ENCODE results near the gene CAMSAP1. TPM values are rescaled to one million over a fixed set of nuclear protein-coding genes. Genes with fewer than 3 reads are reported as not detected.

Gene CAMSAP1
- total and polyA plus RNA-seq, 4 donors, result 41.7 to 58.8 (median 45.0) TPM

DNA sequence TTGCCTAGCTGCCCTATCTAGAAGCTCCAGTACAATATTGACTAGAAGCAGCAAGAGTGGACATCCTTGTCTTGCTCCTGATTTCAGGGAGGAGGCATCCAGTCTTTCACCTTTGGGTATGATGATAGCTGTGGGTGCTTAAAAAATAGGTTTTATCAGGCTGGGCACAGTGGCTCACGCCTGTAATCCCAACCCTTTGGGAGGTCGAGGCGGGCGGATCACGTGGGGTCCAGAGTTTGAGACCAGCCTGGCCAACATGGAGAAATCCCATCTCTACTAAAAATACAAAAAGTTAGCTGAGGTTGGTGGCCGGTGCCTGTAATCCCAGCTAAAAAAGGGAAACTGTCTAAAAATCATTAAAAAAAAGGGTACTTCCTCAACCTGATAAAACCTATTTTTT lies 2.0 kb upstream of the CAMSAP1 start:
- DNase-seq (ENCODE audit: low read depth in 4 of 6, low spot score in 6 of 6), result no peak
- Histone ChIP-seq H3K4me1 (ENCODE audit: control insufficient read depth, insufficient read depth, low read length) (peaks cover 30% of the 10 kb centered on the region), H3K36me3 (ENCODE audit: control insufficient read depth, insufficient read depth, low read length) (peaks cover 33% of the 10 kb centered on the region), H3K4me3 (ENCODE audit: low read depth, low read length) (no peak overlapping the region), H3K27me3 (ENCODE audit: control insufficient read depth, insufficient read depth, low read length) (no peaks in the 10 kb centered on the region), H3K27ac (ENCODE audit: low read depth, low read length) (no peak overlapping the region), H3K9me3 (ENCODE audit: control insufficient read depth, insufficient read depth, low read length) (peaks cover 4% of the 10 kb centered on the region)
- WGBS (ENCODE audit: insufficient coverage), result no CpG with 5 or more reads among the region's 6 CpGs

DNA sequence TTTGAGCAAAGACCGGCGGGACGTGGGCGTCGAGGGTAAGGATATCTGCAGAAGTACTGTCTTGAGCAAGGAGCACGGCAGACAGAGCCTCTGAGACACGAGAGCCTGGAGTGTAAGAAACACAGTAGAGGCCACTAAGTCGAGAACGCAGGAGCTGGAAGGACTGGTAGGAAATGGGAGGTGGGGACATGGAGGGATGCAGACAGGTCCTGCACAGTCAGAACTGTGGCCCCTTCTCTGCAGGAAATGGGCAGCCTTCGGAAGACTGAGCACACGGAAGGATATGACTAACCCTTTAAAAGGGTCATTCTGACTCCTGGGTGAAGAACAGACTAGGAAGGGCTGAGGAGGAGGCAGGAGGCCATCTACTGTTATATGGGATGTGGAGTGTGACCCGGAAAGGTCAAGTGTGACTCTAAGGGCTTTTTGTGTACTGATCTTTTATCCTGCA lies 1.4 kb upstream of the CAMSAP1 start:
- 86% methylated on average over 11 of the region's 12 CpGs for WGBS (ENCODE audit: insufficient coverage)
- H3K36me3 ChIP-seq (ENCODE audit: control insufficient read depth, insufficient read depth, low read length), result peaks cover 34% of the 10 kb centered on the region
- no peaks in the 10 kb centered on the region for H3K27me3 ChIP-seq (ENCODE audit: control insufficient read depth, insufficient read depth, low read length)
- DNase-seq (ENCODE audit: low read depth in 4 of 6, low spot score in 6 of 6), result no peak
- H3K4me1 ChIP-seq (ENCODE audit: control insufficient read depth, insufficient read depth, low read length), result peaks cover 36% of the 10 kb centered on the region
- H3K27ac ChIP-seq (ENCODE audit: low read depth, low read length), result no peak overlapping the region
- H3K9me3 ChIP-seq (ENCODE audit: control insufficient read depth, insufficient read depth, low read length), result peaks cover 4% of the 10 kb centered on the region
- H3K4me3 ChIP-seq (ENCODE audit: low read depth, low read length), result peak overlapping the region; percentile 57

DNA sequence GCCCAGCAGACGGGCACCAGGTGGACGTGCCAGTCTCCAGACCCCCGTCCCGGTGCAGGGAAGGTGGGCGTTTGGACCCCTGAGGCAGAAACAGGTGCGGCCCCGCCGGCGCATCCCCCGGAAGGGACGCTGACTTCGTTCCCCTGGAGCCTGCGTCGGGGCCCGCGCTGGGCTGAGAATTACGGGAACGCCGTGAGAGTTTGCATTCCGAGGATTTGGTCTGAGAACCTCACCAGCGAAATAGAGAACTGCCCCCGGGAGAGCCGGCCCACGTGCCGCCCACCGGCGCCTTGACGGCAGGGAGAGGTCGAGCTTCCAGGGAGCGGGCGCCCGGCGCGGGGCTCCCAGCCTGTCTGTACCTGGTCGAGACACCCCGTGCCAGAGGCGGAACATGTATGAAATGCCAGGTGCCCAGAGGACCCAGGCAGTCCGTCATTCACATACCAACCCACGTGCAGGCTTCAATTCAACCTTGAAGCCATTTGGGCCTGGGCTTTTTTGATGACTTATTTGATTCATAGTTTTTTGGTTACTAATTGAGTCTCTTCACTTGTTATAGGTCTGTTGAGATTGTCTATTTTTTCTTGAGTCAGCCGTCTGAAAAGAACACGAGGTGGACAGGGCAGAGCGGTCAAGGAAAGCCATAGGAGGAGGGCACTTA lies 877 bp upstream of the CAMSAP1 start:
- Histone ChIP-seq H3K4me1 (ENCODE audit: control insufficient read depth, insufficient read depth, low read length) (peaks cover 39% of the 10 kb centered on the region), H3K4me3 (ENCODE audit: low read depth, low read length) (peak overlapping the region; percentile 57), H3K9me3 (ENCODE audit: control insufficient read depth, insufficient read depth, low read length) (peaks cover under 1% of the 10 kb centered on the region), H3K27ac (ENCODE audit: low read depth, low read length) (peak overlapping the region; percentile 15), H3K36me3 (ENCODE audit: control insufficient read depth, insufficient read depth, low read length) (peaks cover 30% of the 10 kb centered on the region), H3K27me3 (ENCODE audit: control insufficient read depth, insufficient read depth, low read length) (no peaks in the 10 kb centered on the region)
- DNase-seq (ENCODE audit: low read depth in 4 of 6, low spot score in 6 of 6), result peak in 1 of 6 donors; percentile 14
- WGBS (ENCODE audit: insufficient coverage), result 10% methylated on average over 37 of the region's 42 CpGs

GRCh38 chr9:135907006-135907430 lies 328 bp downstream of the CAMSAP1 start:
- under 1% methylated on average over 68 of the region's 69 CpGs for WGBS (ENCODE audit: insufficient coverage)
- Histone ChIP-seq H3K4me3 (ENCODE audit: low read depth, low read length) (no peak overlapping the region), H3K4me1 (ENCODE audit: control insufficient read depth, insufficient read depth, low read length) (peaks cover 44% of the 10 kb centered on the region), H3K27ac (ENCODE audit: low read depth, low read length) (no peak overlapping the region), H3K27me3 (ENCODE audit: control insufficient read depth, insufficient read depth, low read length) (no peaks in the 10 kb centered on the region), H3K9me3 (ENCODE audit: control insufficient read depth, insufficient read depth, low read length) (no peaks in the 10 kb centered on the region), H3K36me3 (ENCODE audit: control insufficient read depth, insufficient read depth, low read length) (peaks cover 22% of the 10 kb centered on the region)
- no peak for DNase-seq (ENCODE audit: low read depth in 4 of 6, low spot score in 6 of 6)

DNA sequence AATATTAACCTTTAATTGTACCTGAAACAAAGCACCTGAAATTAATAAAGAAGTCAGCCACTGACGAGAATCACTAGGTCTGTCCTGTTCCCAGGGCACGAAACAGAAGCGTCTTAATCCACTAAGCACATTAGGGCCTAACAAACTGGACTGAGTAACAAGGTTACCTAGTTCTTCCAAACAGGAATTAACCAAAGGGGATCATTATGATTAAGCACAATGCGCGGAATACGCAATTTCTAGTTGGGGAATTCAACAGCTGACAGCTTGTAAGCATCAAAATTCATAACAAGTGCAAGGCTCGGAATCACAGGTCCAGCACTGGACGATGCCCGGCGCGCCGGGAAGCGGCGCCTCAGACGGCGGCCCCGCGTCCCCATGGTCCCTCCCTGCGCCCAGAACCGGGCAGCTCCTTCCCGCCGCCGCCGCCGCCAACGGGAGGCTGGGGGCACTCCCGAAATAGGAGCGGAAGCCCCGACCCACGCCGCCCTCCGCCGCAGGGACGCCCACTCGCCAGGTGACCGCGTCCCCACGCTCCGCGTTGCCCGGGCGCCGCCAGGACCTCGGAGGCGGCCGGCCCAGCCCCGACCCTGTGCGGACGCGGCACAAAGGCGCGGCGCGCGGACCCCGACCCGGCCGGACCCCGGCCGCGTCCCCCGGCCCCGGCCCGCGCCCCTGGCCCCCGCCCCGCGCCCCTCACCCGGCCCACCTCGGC lies 898 bp downstream of the CAMSAP1 start:
- H3K9me3 ChIP-seq (ENCODE audit: control insufficient read depth, insufficient read depth, low read length), result no peaks in the 10 kb centered on the region
- H3K27me3 ChIP-seq (ENCODE audit: control insufficient read depth, insufficient read depth, low read length), result no peaks in the 10 kb centered on the region
- WGBS (ENCODE audit: insufficient coverage), result under 1% methylated on average over 70 of the region's 70 CpGs
- no peak overlapping the region for H3K27ac ChIP-seq (ENCODE audit: low read depth, low read length)
- H3K36me3 ChIP-seq (ENCODE audit: control insufficient read depth, insufficient read depth, low read length), result peaks cover 17% of the 10 kb centered on the region
- peak in 2 of 6 donors; percentile 47 to 51 for DNase-seq (ENCODE audit: low read depth in 4 of 6, low spot score in 6 of 6)
- H3K4me1 ChIP-seq (ENCODE audit: control insufficient read depth, insufficient read depth, low read length), result peaks cover 44% of the 10 kb centered on the region
- peak overlapping the region; percentile 54 for H3K4me3 ChIP-seq (ENCODE audit: low read depth, low read length)

DNA sequence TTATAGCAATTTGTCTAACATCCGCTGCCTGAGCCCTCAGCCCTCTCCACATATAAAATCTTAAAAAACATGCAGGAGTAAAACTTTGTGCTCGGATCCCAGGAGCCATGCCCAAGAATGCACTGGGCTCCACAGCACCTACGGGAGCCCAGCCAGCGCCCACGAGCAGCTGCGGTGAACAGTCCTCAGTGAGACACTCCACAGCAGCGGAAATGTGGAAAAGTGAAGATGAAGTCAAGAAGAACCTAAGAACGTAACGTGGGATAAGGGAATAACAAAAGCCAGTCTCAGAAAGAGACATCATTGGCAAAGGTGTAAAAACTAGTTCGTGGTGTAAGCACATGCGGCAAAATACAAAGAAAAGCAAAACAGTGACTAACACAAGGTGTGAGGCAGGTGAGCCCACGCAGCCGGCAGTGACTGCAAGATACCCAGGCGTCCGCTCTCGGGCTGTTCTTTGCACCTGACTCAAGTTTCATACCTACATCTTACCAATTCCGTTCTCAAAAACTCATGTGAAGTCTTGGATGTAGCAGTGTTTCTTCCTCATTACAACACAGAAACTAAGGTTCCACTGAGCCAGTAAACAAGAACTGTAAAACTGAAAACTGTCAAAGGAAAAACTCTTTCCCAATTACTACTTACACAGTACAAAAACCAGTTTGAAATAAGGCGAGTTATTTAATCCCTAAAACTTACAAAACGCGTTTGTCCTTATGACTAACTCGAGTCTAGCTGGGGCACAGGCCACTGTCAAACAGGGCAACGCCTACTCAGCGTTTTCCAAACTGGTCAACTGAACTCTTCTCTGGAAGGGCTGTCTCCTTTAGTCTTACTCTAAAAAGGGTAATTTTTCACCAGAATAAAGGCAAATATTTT lies 1.7 kb downstream of the CAMSAP1 start:
- Histone ChIP-seq H3K36me3 (ENCODE audit: control insufficient read depth, insufficient read depth, low read length) (peaks cover 9% of the 10 kb centered on the region), H3K4me3 (ENCODE audit: low read depth, low read length) (peak overlapping the region; percentile 54), H3K27ac (ENCODE audit: low read depth, low read length) (no peak overlapping the region), H3K4me1 (ENCODE audit: control insufficient read depth, insufficient read depth, low read length) (peaks cover 46% of the 10 kb centered on the region), H3K27me3 (ENCODE audit: control insufficient read depth, insufficient read depth, low read length) (no peaks in the 10 kb centered on the region), H3K9me3 (ENCODE audit: control insufficient read depth, insufficient read depth, low read length) (no peaks in the 10 kb centered on the region)
- WGBS (ENCODE audit: insufficient coverage), result 45% methylated on average over 14 of the region's 23 CpGs
- no peak for DNase-seq (ENCODE audit: low read depth in 4 of 6, low spot score in 6 of 6)

DNA sequence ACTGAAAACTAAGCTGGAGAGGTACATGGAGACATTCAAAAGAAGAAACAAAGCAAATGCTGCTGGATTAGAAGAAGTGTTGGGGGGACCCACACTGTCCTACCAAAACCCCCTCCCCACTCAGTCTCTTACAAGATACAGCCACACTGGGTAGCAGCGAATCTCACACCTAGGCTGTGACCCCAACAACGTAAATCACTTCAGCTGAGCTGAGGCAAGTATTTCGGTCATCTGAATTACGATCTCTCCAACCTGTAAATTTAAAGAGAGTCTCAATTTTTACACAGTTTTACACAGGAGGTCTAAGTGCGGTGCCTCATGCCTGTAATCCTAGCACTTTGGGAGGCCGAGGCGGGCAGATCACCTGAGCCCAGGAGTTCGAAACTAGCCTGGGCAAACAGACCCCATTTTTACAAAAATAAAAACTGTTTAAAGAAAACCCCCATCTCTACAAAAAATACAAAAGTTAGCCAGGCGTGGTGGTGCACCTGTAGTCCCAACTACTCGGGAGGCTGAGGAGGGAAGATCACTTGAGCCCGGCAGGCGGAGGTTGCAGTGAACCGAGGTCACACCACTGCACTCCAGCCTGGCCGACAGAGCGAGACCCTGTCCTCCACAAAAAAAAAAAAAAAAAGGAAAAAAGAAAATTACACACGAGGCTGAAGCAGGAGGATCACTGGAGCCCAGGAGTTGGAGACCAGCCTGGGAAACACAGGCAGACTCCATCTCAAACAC lies 3.4 kb downstream of the CAMSAP1 start:
- no peak for DNase-seq (ENCODE audit: low read depth in 4 of 6, low spot score in 6 of 6)
- H3K27ac ChIP-seq (ENCODE audit: low read depth, low read length), result no peak overlapping the region

DNA sequence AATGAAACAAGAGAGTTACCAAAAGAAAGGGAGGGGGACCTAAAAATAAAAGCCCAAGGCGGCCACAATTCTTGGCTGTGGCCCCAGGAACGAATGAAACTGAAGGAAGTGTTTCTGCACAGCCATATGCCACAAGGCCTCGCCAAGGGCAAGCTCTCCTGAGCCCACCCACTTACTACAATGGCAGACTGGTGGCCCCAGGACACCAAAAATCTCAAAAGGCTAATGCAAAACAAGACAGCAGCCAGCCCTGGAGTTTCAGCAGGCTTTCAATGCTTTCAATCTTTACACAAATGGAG lies 4.0 kb downstream of the CAMSAP1 start:
- Histone ChIP-seq H3K36me3 (ENCODE audit: control insufficient read depth, insufficient read depth, low read length) (peaks cover 8% of the 10 kb centered on the region), H3K27ac (ENCODE audit: low read depth, low read length) (no peak overlapping the region), H3K9me3 (ENCODE audit: control insufficient read depth, insufficient read depth, low read length) (no peaks in the 10 kb centered on the region), H3K4me3 (ENCODE audit: low read depth, low read length) (no peak overlapping the region), H3K4me1 (ENCODE audit: control insufficient read depth, insufficient read depth, low read length) (peaks cover 34% of the 10 kb centered on the region), H3K27me3 (ENCODE audit: control insufficient read depth, insufficient read depth, low read length) (no peaks in the 10 kb centered on the region)
- WGBS (ENCODE audit: insufficient coverage), result no CpG with 5 or more reads among the region's 3 CpGs
- DNase-seq (ENCODE audit: low read depth in 4 of 6, low spot score in 6 of 6), result no peak

More for the DNA sequence above, 3.4 kb downstream of the CAMSAP1 start:
- H3K27me3 ChIP-seq (ENCODE audit: control insufficient read depth, insufficient read depth, low read length), result no peaks in the 10 kb centered on the region
- WGBS (ENCODE audit: insufficient coverage), result 92% methylated on average over 10 of the region's 16 CpGs
- H3K9me3 ChIP-seq (ENCODE audit: control insufficient read depth, insufficient read depth, low read length), result no peaks in the 10 kb centered on the region
- no peak overlapping the region for H3K4me3 ChIP-seq (ENCODE audit: low read depth, low read length)
- H3K4me1 ChIP-seq (ENCODE audit: control insufficient read depth, insufficient read depth, low read length), result peaks cover 41% of the 10 kb centered on the region
- H3K36me3 ChIP-seq (ENCODE audit: control insufficient read depth, insufficient read depth, low read length), result peaks cover 8% of the 10 kb centered on the region
